LoVo (cell line): ENCODE data around the gene RXYLT1.
A peak's percentile ranks its signal among the peaks of the same experiment; 100 is the strongest.

Experiments used
- DNase-seq: peaks from one replicate; pipeline ENCODE4 v3.0.0-alpha.2; 2016; ENCODE audit warnings: low spot score

Gene RXYLT1

GRCh38 chr12:63843721-63844390 lies 64.1 kb downstream of the RXYLT1 start:
- peak; percentile 97 for DNase-seq

DNA sequence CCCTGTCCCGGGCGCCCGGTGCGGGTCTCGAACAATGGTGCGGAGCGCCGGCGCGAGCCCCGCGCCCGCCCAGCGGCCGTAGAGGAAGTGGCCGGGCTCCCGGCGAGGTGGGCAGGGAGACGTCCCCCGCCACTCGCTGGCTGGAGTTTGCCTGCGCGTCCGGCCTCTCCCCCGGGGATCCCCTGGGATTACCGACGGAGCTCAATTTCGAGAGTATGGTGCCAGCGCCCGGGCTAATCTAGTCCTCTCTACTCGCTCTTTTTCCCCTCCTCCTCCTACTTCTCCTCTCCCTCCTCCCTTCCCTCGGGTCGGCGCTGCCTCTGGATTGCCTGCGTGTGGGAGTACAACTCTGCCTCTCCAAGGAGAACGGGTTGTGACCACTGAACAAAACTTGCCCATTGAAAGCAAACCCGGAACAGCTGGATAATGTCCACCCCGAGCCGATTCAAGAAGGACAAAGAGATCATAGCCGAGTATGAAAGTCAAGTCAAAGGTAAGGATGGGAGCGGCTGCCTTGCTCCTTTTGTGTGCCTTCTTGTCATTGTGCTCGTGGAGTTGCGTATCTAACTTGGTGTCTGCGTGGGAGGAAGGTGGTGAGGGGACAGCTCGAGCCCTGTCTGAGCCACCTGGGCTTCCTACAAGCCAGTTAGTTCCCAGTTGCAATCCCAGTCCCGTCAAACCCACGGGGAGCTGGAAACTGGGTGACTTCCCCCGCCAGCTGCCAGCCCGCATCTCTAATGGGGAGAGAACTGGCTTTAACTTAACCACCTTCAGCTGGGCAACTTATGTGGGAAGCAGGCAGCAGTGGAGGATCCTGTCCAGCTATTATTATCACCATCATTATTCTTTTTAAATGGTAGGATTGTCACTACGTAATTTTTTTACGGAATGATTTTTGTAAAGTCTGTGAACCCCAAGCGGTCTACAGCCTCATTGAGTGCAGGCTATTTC lies 65.0 kb downstream of the RXYLT1 start, which contains the start of gene SRGAP1:
SRGAP1 (plus strand) TSS at position 310 of the 951 bp plus-strand sequence; CDS start at position 427, 117 bp downstream.
- peak; percentile 56 for DNase-seq

DNA sequence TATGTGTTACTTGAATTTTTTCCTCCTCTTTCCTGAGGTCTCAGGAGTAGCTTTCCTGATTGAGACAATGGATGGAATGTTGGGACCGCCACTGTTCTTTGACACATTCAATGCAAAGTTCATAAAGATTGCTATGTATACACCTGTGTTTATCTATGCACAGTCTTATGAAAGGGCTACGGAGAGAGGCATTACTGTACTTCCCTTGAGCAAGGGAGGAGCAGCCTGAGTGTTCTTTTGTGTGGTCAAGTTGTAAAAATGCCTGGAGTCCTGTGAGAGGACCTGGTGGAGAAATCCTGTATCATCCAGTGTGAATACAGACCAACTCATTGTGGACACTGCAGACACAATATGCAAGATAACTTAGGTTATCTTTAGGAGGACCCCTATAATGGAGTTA lies 66.0 kb downstream of the RXYLT1 start:
- DNase-seq: peak; percentile 84

DNA sequence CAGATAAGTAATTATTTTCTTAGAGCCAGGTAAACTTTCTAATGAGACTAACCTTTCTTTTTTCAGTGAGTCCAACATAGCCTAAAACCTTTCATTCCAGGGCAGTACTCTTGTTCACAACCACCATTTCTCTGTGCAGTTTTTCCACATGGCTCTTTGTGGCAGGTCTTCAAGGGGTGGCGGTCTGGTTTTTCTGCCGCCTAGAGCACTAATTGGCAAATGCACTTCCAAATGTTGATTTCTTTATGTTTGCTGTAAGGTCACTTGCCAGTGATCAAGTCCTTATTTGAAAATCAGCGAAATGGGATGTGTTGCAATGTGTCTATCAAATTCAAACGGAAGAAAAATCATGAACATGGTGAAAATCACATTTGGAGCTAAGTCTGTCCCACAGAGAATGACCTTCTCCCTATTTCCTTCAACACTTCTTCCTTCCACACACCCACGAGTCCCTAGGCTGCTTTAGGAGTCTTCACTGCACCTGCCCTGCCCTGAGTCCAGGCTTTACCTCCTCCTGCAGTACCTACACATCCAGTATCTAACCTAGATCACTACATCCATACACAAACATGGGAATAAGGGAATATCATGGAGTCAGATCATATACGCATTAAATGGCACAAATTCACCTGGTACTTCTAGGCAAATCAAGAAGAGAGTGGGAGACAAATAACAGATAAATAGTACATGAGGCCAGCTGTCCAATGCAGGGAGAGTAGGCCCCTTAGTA lies 66.7 kb downstream of the RXYLT1 start:
- DNase-seq: no peak

- peak; percentile 35 for DNase-seq
Measured at GRCh38 chr12:63848450-63848849, 68.7 kb downstream of the RXYLT1 start.

DNA sequence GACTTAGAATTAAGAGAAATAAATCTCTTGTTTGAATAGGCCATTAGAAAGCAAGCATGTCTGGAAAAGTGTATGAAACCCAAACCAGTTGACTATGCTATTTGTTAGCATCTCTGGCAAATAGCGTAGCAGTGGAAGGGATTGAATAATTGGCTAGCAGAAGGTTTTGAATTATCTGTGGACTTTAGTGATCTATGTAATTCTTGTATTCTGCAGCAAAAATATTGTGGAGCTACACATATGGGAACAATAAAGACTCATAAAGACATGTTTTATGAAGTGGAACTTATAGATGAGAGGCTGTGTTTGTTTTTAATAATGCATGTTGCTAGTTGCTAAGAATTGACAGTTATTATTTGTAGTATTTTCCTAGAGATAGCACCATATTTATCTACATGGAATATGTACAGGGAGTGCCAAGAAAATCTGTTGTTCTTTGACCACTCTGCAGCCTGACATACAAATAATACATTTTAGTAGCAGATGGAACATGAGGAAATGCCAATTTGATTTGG lies 69.5 kb downstream of the RXYLT1 start:
- DNase-seq: no peak

DNA sequence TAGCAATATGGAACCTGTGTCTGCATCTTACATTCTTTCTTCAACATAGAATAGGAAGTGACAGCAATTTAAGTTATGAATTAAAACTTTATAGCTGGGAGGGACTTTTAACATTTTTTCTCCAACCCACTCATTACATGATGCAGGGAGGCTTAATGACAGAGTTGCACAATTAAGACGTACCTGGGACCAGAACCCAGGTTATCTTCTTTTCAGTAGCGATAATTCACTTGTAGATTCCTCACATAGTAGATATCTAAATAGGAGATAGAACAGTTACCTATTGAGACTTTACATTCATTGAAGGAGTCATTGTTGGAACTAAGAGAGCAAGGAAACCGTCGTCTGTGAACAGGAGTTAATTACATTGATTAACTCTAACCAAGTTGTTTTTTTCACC lies 69.9 kb downstream of the RXYLT1 start:
- DNase-seq: no peak

DNA sequence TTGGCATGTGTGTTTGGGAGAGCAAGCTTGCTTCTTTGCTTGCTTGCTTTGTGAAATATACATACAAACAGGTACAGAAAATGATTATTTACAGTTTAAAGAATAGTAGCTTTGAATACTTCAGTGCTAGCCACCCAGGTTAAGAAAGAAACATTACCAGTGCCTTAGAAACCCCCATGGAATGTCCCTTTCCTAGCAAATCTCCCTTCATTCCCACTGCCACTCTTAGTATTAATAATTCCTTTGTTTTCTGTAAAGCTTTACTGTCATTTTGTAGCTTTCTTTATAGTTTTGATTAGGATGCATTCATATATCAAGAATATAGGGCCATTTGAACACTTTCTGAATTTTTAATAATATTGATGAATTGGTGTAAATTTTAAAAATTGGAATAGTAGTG lies 74.3 kb downstream of the RXYLT1 start:
- DNase-seq: no peak

- no peak for DNase-seq
Measured at GRCh38 chr12:63855299-63855698, 75.6 kb downstream of the RXYLT1 start.

DNA sequence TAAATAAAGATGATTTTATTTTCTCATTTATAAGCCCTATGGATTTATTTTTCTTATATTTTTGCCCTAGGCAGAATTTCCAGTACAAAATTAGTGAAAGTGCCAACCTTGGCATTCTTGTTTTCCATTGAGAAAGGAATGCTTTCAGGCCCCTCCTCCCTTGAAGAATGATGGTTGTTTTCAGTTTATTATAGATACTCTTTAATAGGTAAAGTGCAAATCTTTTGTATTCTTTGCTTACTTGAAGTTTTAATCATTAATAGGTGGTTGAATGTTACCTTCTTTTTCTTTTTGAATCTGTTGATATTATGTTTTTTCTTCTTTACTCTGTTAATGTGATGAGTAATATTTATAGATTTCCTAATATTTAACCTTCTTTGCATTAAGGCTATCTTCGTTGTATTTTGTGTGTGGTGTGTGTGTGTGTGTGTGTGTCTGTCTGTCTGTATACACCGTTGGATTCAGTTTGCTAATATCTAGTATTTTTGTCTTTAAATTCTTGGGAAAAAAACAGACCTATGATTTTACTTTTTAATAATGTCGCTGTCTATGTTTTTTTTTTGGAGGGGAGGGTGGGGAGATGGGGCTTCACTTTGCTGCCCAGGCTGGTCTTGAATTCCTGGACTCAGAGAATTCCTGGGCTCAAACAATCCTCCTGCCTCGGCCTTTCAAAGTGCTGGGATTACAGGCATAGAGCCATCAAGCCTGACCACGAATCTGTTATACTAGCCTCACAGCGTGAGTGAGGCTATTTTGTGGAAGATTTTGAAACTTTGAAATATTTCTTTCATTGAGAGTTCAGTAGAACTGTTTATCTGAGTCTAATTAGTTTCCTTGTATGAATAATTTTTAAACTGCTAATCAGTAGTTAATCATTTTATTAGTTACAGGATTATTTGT lies 78.3 kb downstream of the RXYLT1 start:
- DNase-seq: no peak
